Mononuclear cell (primary cell): ENCODE data around the gene RAPGEF5. TPM values are rescaled to one million over a fixed set of nuclear protein-coding genes. Genes with fewer than 3 reads are reported as not detected.

Source experiments
- H3K27me3 ChIP-seq: 2 replicates; pipeline ENCODE4 v1.6.0; 2011; ENCODE audit warnings: low read length, control low read depth; ENCODE audit not compliant: insufficient read depth
- H3K4me1 ChIP-seq: 2 replicates; pipeline ENCODE4 v1.5.1; 2011; ENCODE audit warnings: mild to moderate bottlenecking, low read length, control low read depth; ENCODE audit not compliant: insufficient read depth
- H3K4me3 ChIP-seq: 2 replicates; pipeline ENCODE4 v1.5.1; 2011; ENCODE audit warnings: mild to moderate bottlenecking, low read length, moderate library complexity
- H3K9me3 ChIP-seq: 2 replicates; pipeline ENCODE4 v1.5.1; 2011; ENCODE audit warnings: low read depth, mild to moderate bottlenecking, control low read depth, low read length
- total RNA-seq: library from RNA; depleted of rRNA; stranded (reverse); fragments of >200 nt; gene quantifications from one replicate; pipeline ENCODE4 v1.2.3, GENCODE V29; 2012

RAPGEF5 gene
- total RNA-seq, 1 donor, result 0.63 TPM

- no peaks in the 10 kb centered on the region for H3K9me3 ChIP-seq
- H3K4me1 ChIP-seq, result peaks cover 4% of the 10 kb centered on the region
- no peak overlapping the region for H3K4me3 ChIP-seq
- no peaks in the 10 kb centered on the region for H3K27me3 ChIP-seq
Observed at GRCh38 chr7:22343071-22343470, 13.9 kb downstream of the RAPGEF5 start.

GRCh38 chr7:22339725-22340390, 17.1 kb downstream of the RAPGEF5 start:
- H3K4me3 ChIP-seq, result no peak overlapping the region
- no peaks in the 10 kb centered on the region for H3K27me3 ChIP-seq
- peaks cover 4% of the 10 kb centered on the region for H3K4me1 ChIP-seq
- H3K9me3 ChIP-seq, result no peaks in the 10 kb centered on the region

- no peaks in the 10 kb centered on the region for H3K27me3 ChIP-seq
- peaks cover 4% of the 10 kb centered on the region for H3K4me1 ChIP-seq
- no peak overlapping the region for H3K4me3 ChIP-seq
- no peaks in the 10 kb centered on the region for H3K9me3 ChIP-seq
Observed at GRCh38 chr7:22338877-22339276, 18.1 kb downstream of the RAPGEF5 start.

- Histone ChIP-seq H3K4me3 (no peak overlapping the region), H3K9me3 (no peaks in the 10 kb centered on the region), H3K27me3 (no peaks in the 10 kb centered on the region), H3K4me1 (peaks cover 4% of the 10 kb centered on the region)
Observed at GRCh38 chr7:22338411-22338810, 18.5 kb downstream of the RAPGEF5 start.

GRCh38 chr7:22333680-22334141, 23.2 kb downstream of the RAPGEF5 start:
- H3K4me1 ChIP-seq, result no peaks in the 10 kb centered on the region
- no peak overlapping the region for H3K4me3 ChIP-seq
- H3K9me3 ChIP-seq, result no peaks in the 10 kb centered on the region
- no peaks in the 10 kb centered on the region for H3K27me3 ChIP-seq

GRCh38 chr7:22332461-22332870, 24.5 kb downstream of the RAPGEF5 start:
- Histone ChIP-seq H3K9me3 (no peaks in the 10 kb centered on the region), H3K4me1 (no peaks in the 10 kb centered on the region), H3K27me3 (no peaks in the 10 kb centered on the region), H3K4me3 (no peak overlapping the region)

GRCh38 chr7:22331704-22332103, 25.2 kb downstream of the RAPGEF5 start:
- no peaks in the 10 kb centered on the region for H3K4me1 ChIP-seq
- H3K27me3 ChIP-seq, result no peaks in the 10 kb centered on the region
- H3K4me3 ChIP-seq, result no peak overlapping the region
- H3K9me3 ChIP-seq, result no peaks in the 10 kb centered on the region

- Histone ChIP-seq H3K27me3 (no peaks in the 10 kb centered on the region), H3K9me3 (no peaks in the 10 kb centered on the region), H3K4me1 (no peaks in the 10 kb centered on the region), H3K4me3 (no peak overlapping the region)
Observed at GRCh38 chr7:22330903-22331302, 26.1 kb downstream of the RAPGEF5 start.

GRCh38 chr7:22329816-22330524, 27.0 kb downstream of the RAPGEF5 start:
- Histone ChIP-seq H3K4me3 (no peak overlapping the region), H3K9me3 (no peaks in the 10 kb centered on the region), H3K27me3 (no peaks in the 10 kb centered on the region), H3K4me1 (no peaks in the 10 kb centered on the region)

GRCh38 chr7:22326181-22326580, 30.8 kb downstream of the RAPGEF5 start:
- Histone ChIP-seq H3K4me3 (no peak overlapping the region), H3K4me1 (no peaks in the 10 kb centered on the region), H3K27me3 (no peaks in the 10 kb centered on the region), H3K9me3 (no peaks in the 10 kb centered on the region)

- H3K4me1 ChIP-seq, result no peaks in the 10 kb centered on the region
- H3K4me3 ChIP-seq, result no peak overlapping the region
- H3K27me3 ChIP-seq, result no peaks in the 10 kb centered on the region
- no peaks in the 10 kb centered on the region for H3K9me3 ChIP-seq
Observed at GRCh38 chr7:22325671-22326070, 31.3 kb downstream of the RAPGEF5 start.

- no peaks in the 10 kb centered on the region for H3K9me3 ChIP-seq
Observed at GRCh38 chr7:22323714-22324113, 33.2 kb downstream of the RAPGEF5 start.

GRCh38 chr7:22320416-22320815, 36.5 kb downstream of the RAPGEF5 start:
- H3K4me3 ChIP-seq, result no peak overlapping the region
- no peaks in the 10 kb centered on the region for H3K9me3 ChIP-seq
- no peaks in the 10 kb centered on the region for H3K4me1 ChIP-seq
- no peaks in the 10 kb centered on the region for H3K27me3 ChIP-seq

More at GRCh38 chr7:22323714-22324113, 33.2 kb downstream of the RAPGEF5 start:
- Histone ChIP-seq H3K4me3 (no peak overlapping the region), H3K4me1 (no peaks in the 10 kb centered on the region), H3K27me3 (no peaks in the 10 kb centered on the region)

- Histone ChIP-seq H3K4me1 (no peaks in the 10 kb centered on the region), H3K9me3 (no peaks in the 10 kb centered on the region), H3K27me3 (peaks cover 3% of the 10 kb centered on the region), H3K4me3 (no peak overlapping the region)
Observed at GRCh38 chr7:22319424-22320403, 37.2 kb downstream of the RAPGEF5 start.

- no peaks in the 10 kb centered on the region for H3K9me3 ChIP-seq
- H3K4me1 ChIP-seq, result no peaks in the 10 kb centered on the region
- H3K27me3 ChIP-seq, result peaks cover 3% of the 10 kb centered on the region
- H3K4me3 ChIP-seq, result no peak overlapping the region
Observed at GRCh38 chr7:22318376-22318775, 38.6 kb downstream of the RAPGEF5 start.
